Heart left ventricle (tissue), 16 donors: ENCODE data around the gene SIPA1L2. TPM values are rescaled to one million over a fixed set of nuclear protein-coding genes. Genes with fewer than 3 reads are reported as not detected.

Experiments used
- ATAC-seq, 4 donors: fragments of 200-7000 bp; cut with Tn5 transposase; one replicate each; pipeline ENCODE4 v1.9.1; 2020 to 2022; ENCODE audit warnings: moderate library complexity in 4 of 4, mild to moderate bottlenecking in 3 of 4, moderate number of reproducible peaks in 1 of 4
- DNase-seq, 5 donors: peaks; one replicate each; pipeline ENCODE4 v3.0.0-alpha.2; 2020
- H3K27ac ChIP-seq, 12 donors: fragments of 200-600 bp; sonication (generic) in 4 of 12; one replicate each; pipeline versions ENCODE4 v1.5.0 to v1.8.0; 2016 to 2022; ENCODE audit warnings: mild to moderate bottlenecking in 2 of 12
- H3K27me3 ChIP-seq, 9 donors: fragments of 200-600 bp; sonication (generic) in 2 of 9; one replicate each; pipeline versions ENCODE4 v1.5.1 to v1.8.0; 2016 to 2022; ENCODE audit warnings: mild to moderate bottlenecking in 3 of 9
- H3K36me3 ChIP-seq, 9 donors: fragments of 200-600 bp; sonication (generic) in 2 of 9; one replicate each; pipeline versions ENCODE4 v1.5.0 to v1.8.0; 2018 to 2022; ENCODE audit warnings: mild to moderate bottlenecking in 2 of 9
- H3K4me1 ChIP-seq, 12 donors: fragments of 200-600 bp; sonication (generic) in 4 of 12; one replicate each; pipeline versions ENCODE4 v1.5.0 to v1.8.0; 2016 to 2022; ENCODE audit warnings: mild to moderate bottlenecking in 3 of 12
- H3K4me3 ChIP-seq, 12 donors: fragments of 200-600 bp; sonication (generic) in 4 of 12; one replicate each; pipeline versions ENCODE4 v1.5.0 to v1.8.0; 2017 to 2022; ENCODE audit warnings: mild to moderate bottlenecking in 9 of 12, moderate library complexity in 4 of 12
- H3K9me3 ChIP-seq, 12 donors: fragments of 200-600 bp; sonication (generic) in 4 of 12; one replicate each; pipeline versions ENCODE4 v1.5.0 to v1.8.0; 2016 to 2022; ENCODE audit warnings: mild to moderate bottlenecking in 1 of 12
- POLR2A ChIP-seq, 2 donors: fragments of 450-650 bp; IDR thresholded peaks; one replicate each; pipeline ENCODE4 v1.6.1; 2017; ENCODE audit warnings: antibody characterized with exemption in 2 of 2, mild to moderate bottlenecking in 2 of 2, moderate library complexity in 2 of 2
- WGBS, 4 donors: extraction: QIAGEN DNeasy Blood & Tissue Kit in 2 of 4; methylation state at CpG; one replicate each; pipeline versions ENCODE4 v1.1.5 to v1.1.7; 2013 to 2018; 5-methylcytosine and 5-hydroxymethylcytosine counted together
- intact Hi-C, 10 donors: fragments of 100-400 bp; cut with DNase I; formaldehyde crosslinking; loops; one replicate each; pipeline versions ENCODE4 v1.11.1 to v1.14.2; 2022
- polyA plus RNA-seq, 2 donors: library from polyadenylated mRNA; stranded (reverse); fragments of 200-250 nt; gene quantifications; one replicate each; pipeline ENCODE4 v1.2.3, GENCODE V29; 2013
- total RNA-seq, 9 donors: library from RNA; depleted of rRNA in 2 of 9; stranded (reverse); fragments of >200 nt in 2 of 9; fragmentation: NEBNext Ultra II Directional in 3 of 9; extraction: Animal tissue kit (Norgen Biotek cat#: 25700) in 3 of 9; gene quantifications; one replicate each; pipeline versions ENCODE4 v1.1.0 to v1.2.4, GENCODE V29; 2016 to 2023
- TF ChIP-seq, protein P1 (sequence below), 12 donors: fragments of 200-600 bp; sonication (generic) in 4 of 12; IDR thresholded peaks; one replicate each; pipeline versions ENCODE4 v1.5.0 to v1.8.0; 2018 to 2022; ENCODE audit warnings: antibody characterized with exemption in 12 of 12, mild to moderate bottlenecking in 5 of 12
- donor health status: ischemic (EF 13 %, LVEDD 7.1; RV severe dilation, severe dysfunction).
- donor health status: healthy with polysubstance abuse.
- donor health status: DM: no; HTN: yes; CAD: no.
- donor health status: DM: no; HTN: no; CAD: no.
- donor health status: ischemic (EF 25% LVEDD 6.9; RV normal size, moderate dysfunction).
- donor health status: ischemic (EF 25% LVEDD 5.7; RV mildly dilated, moderate dysfunction).
- donor health status: healthy.
- donor health status: DM: yes; HTN: yes; CAD: no.
- donor health status: ischemic (EF 35%, LVEDD 5.7; RV mildly dilated, moderate dysfunction).
- donor health status: nonischemic (EF 11% LVEDD 7.7; RV severe dilation, severe dysfunction).
- donor health status: DM: yes; HTN: yes; CAD: no.
- donor health status: PGD.
- donor health status: ischemic (EF 29% LVEDD 5.4; RV normal size, mild dysfunction).
- donor health status: nonischemic (EF 23%, LVEDD 6.1; RV moderate dilation, normal function).

SIPA1L2 gene
- total and polyA plus RNA-seq, 11 donors, result 18.1 to 148 (median 102) TPM

- Histone ChIP-seq H3K9me3 (no peaks in the 10 kb centered on the region), H3K36me3 (no peaks in the 10 kb centered on the region), H3K27ac (no peak overlapping the region), H3K4me3 (no peak overlapping the region), H3K4me1 (peaks cover 0 to 15% (median 5%) of the 10 kb centered on the region in 12 donors), H3K27me3 (no peaks in the 10 kb centered on the region)
- no peak for TF ChIP-seq POLR2A (IDR thresholded peaks at IDR 0.05)
- TF ChIP-seq, protein P1, sequence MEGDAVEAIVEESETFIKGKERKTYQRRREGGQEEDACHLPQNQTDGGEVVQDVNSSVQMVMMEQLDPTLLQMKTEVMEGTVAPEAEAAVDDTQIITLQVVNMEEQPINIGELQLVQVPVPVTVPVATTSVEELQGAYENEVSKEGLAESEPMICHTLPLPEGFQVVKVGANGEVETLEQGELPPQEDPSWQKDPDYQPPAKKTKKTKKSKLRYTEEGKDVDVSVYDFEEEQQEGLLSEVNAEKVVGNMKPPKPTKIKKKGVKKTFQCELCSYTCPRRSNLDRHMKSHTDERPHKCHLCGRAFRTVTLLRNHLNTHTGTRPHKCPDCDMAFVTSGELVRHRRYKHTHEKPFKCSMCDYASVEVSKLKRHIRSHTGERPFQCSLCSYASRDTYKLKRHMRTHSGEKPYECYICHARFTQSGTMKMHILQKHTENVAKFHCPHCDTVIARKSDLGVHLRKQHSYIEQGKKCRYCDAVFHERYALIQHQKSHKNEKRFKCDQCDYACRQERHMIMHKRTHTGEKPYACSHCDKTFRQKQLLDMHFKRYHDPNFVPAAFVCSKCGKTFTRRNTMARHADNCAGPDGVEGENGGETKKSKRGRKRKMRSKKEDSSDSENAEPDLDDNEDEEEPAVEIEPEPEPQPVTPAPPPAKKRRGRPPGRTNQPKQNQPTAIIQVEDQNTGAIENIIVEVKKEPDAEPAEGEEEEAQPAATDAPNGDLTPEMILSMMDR (IDR thresholded peaks at IDR 0.05), result no peak
- intact Hi-C loops, result loop anchor here (1.0 to 10.0 kb wide), 19 partner anchors 157 to 880 kb away; partner anchors contain the start of genes MAP10 (in 4 of the 10) and NTPCR (in 2 of the 10)
- ATAC-seq (no peak), DNase-seq (no peak)
These were observed 5.3 kb upstream of the SIPA1L2 start for GRCh38 chr1:232635279-232635678.

GRCh38 chr1:232634096-232634495, 4.2 kb upstream of the SIPA1L2 start:
- TF ChIP-seq POLR2A (IDR thresholded peaks at IDR 0.05), result no peak
- TF ChIP-seq, protein P1 (IDR thresholded peaks at IDR 0.05), result no peak
- 89 to 90% (median 89%) methylated on average over 5 of the region's 5 CpGs for WGBS, 4 donors
- Histone ChIP-seq H3K27me3 (no peaks in the 10 kb centered on the region), H3K27ac (peak overlapping the region in 1 of 12 donors; percentile 33), H3K9me3 (no peaks in the 10 kb centered on the region), H3K36me3 (no peaks in the 10 kb centered on the region), H3K4me1 (peaks cover 0 to 15% (median 5%) of the 10 kb centered on the region in 12 donors), H3K4me3 (no peak overlapping the region)
- ATAC-seq, result no peak
- DNase-seq, result peak in 3 of 5 donors; percentile 27 to 50 (median 48)
- intact Hi-C loops, result loop anchor here in 9 of 10 donors (2.0 to 10.0 kb wide), 14 partner anchors 171 to 879 kb away; partner anchors contain the start of genes MAP10 (in 5 of the 9) and NTPCR (in 2 of the 9)

GRCh38 chr1:232630894-232631195, 912 bp upstream of the SIPA1L2 start:
- Histone ChIP-seq H3K4me1 (peaks cover 0 to 44% (median 24%) of the 10 kb centered on the region in 12 donors), H3K4me3 (peak overlapping the region; percentile 68 to 96 (median 90)), H3K36me3 (no peaks in the 10 kb centered on the region), H3K27ac (peak overlapping the region; percentile 78 to 98 (median 94)), H3K27me3 (no peaks in the 10 kb centered on the region), H3K9me3 (no peaks in the 10 kb centered on the region)
- no peak for DNase-seq
- intact Hi-C loops, result loop anchor here in 9 of 10 donors (2.0 to 10.0 kb wide), 11 partner anchors 174 to 876 kb away; partner anchors contain the start of genes MAP10 (in 5 of the 9) and NTPCR (in 2 of the 9)
- ATAC-seq, result no peak
- no peak for TF ChIP-seq POLR2A (IDR thresholded peaks at IDR 0.05)
- TF ChIP-seq, protein P1 (IDR thresholded peaks at IDR 0.05), result peak in 2 of 12 donors; percentile 2 to 32
- 1 to 4% (median 2%) methylated on average over 8 of the region's 8 CpGs for WGBS, 4 donors

- peak in 3 of 4 donors; percentile 1 to 16 (median 3) for ATAC-seq
- peak; percentile 24 to 77 (median 60) for DNase-seq
- WGBS, 4 donors, result 0 to 1% (median 0%) methylated on average over 27 to 96 of the region's 96 CpGs
- intact Hi-C loops, result loop anchor here (2.0 to 10.0 kb wide), 38 partner anchors 55 to 875 kb away; partner anchors contain the start of genes MAP10 (in 5 of the 10) and NTPCR (in 2 of the 10)
- Histone ChIP-seq H3K4me1 (peaks cover 0 to 57% (median 30%) of the 10 kb centered on the region in 12 donors), H3K4me3 (peak overlapping the region; percentile 62 to 96 (median 90)), H3K9me3 (no peaks in the 10 kb centered on the region), H3K27ac (peak overlapping the region; percentile 73 to 98 (median 88)), H3K36me3 (no peaks in the 10 kb centered on the region), H3K27me3 (no peaks in the 10 kb centered on the region)
- TF ChIP-seq, protein P1 (IDR thresholded peaks at IDR 0.05), result no peak
- TF ChIP-seq POLR2A (IDR thresholded peaks at IDR 0.05), result no peak
These were observed 485 bp downstream of the SIPA1L2 start for GRCh38 chr1:232629250-232630046.
